HUES48 (cell line): Measurements from ENCODE around the gene RETREG2.

Source experiments
- H3K27ac ChIP-seq: one replicate; pipeline ENCODE4 v1.7.0; 2013; ENCODE audit warnings: low read depth, low read length, inconsistent platforms
- H3K27me3 ChIP-seq: 2 replicates; pipeline ENCODE4 v1.6.1; 2013; ENCODE audit warnings: mild to moderate bottlenecking, low read length; ENCODE audit not compliant: control insufficient read depth, insufficient read depth
- H3K36me3 ChIP-seq: 2 replicates; pipeline ENCODE4 v1.6.1; 2013; ENCODE audit warnings: low read length; ENCODE audit not compliant: control insufficient read depth, insufficient read depth
- H3K4me1 ChIP-seq: 2 replicates; pipeline ENCODE4 v1.6.1; 2013; ENCODE audit warnings: mild to moderate bottlenecking, low read length; ENCODE audit not compliant: control insufficient read depth, insufficient read depth
- H3K4me3 ChIP-seq: 2 replicates; pipeline ENCODE4 v1.5.1; 2013; ENCODE audit warnings: mild to moderate bottlenecking, low read depth, low read length
- H3K9ac ChIP-seq: 2 replicates; pipeline ENCODE4 v1.6.1; 2013; ENCODE audit warnings: mild to moderate bottlenecking, low read depth, low read length, moderate library complexity
- H3K9me3 ChIP-seq: 2 replicates; pipeline ENCODE4 v1.6.1; 2013; ENCODE audit warnings: low read length; ENCODE audit not compliant: control insufficient read depth, insufficient read depth

Gene RETREG2

DNA sequence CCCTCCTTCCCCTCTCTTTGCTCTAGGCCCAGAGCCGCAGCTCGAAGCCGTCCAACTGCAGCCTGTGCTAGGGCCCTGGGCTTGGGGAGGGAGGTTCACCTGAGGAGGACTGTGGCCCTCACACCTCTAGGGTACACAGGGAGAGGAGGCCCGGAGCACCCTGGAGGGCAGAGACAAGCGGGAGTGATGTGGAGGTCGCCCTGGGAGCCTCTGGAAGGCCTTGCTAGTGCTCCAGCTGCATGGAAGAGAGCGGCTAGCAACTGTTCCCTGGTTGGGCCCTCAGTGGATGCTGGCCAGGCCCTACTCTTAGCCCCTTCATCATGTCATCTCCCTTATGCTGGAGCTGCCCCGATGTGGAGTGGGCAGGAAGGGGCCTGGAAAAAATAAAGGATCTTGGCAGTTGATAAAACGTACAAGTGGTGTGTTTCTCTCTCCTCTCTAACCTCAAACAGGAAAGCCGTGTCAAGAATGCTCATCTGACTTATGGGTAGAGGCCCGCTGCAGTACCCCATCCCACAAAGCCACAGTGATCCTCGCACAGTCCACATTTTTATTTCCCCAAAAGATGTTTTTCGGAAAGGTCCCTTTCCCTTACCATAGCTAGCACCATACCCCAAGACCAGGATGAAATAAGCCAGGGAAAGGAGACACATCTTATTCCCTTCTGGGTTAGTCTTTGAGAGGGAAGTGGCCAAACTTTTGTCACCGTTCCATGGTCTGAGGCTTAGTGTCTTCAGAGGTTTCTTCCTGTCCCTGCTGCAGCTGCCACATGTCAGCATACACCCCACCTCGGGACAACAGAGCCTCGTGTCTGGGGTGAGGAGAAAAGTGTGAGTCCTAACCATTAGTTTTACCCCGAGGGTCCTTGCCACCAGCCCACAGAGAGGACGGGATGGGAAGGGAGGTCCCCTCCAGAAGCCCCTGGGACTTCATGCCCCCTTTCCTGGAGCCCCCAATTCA lies 31.4 kb downstream of the RETREG2 start:
- Histone ChIP-seq H3K4me1 (0 out of 2 replicates have a peak, but pooled peaks cover 5% of the 10 kb centered on the region), H3K9me3 (no peaks in the 10 kb centered on the region), H3K27me3 (no peaks in the 10 kb centered on the region), H3K27ac (no peak overlapping the region), H3K36me3 (peaks cover 60% of the 10 kb centered on the region), H3K4me3 (no peak overlapping the region), H3K9ac (no peak overlapping the region)

DNA sequence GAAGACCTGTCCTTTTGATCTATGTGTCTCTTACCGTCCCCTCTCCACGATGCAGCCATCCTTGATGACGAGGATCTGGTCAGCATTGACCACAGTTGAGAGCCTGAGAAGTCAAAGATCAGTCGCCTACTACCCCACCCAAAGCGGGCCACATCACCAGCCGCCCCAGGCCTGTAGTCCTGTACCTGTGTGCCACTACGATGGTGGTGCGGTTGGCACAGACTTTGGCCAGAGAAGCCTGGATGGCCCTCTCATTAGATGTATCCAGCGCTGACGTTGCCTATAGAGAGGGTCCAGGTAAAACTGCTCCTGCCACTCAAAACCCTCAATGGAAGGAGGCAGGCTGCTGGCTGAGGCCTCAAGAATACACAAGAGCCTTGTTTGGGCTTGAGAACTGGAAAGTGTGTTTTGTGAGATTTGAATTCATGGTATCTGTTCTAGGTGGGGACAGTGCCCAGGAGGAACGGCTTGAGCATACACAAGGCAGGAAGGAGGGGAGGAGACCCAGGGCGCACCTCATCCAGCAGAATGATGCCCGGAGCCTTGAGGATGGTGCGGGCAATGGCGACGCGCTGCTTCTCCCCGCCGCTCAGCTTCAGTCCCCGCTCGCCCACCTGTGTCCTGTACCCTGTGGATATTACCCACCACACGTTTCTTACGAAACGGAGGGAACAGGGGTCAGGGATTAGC lies 32.3 kb downstream of the RETREG2 start:
- no peak overlapping the region for H3K27ac ChIP-seq
- H3K4me1 ChIP-seq = 0 out of 2 replicates have a peak, but pooled peaks cover 5% of the 10 kb centered on the region

DNA sequence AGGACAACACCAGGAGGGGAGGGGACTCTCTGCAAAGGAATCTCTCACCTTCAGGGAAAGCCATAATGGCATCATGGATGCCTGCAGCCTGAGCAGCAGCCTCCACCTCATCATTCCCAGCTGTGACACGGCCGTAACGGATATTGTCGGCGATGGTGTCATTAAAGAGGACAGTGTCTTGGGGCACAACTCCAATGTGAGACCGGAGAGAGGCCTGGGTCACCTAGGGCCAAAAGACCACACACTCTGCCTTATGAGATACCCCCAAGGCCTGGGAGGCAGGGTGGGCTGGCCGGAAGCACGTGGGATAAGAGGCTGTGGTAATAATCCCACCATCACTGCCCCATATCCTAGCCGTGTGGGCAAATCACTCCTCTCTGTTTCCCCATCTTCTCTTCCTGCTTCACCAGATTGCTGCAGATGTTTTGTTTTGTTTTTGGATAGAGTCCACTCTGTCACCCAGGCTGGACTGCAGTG lies 32.8 kb downstream of the RETREG2 start:
- no peak overlapping the region for H3K9ac ChIP-seq
- peaks cover 68% of the 10 kb centered on the region for H3K36me3 ChIP-seq
- 0 out of 2 replicates have a peak, but pooled peaks cover 5% of the 10 kb centered on the region for H3K4me1 ChIP-seq
- H3K27ac ChIP-seq = no peak overlapping the region
- H3K9me3 ChIP-seq = no peaks in the 10 kb centered on the region
- no peak overlapping the region for H3K4me3 ChIP-seq
- no peaks in the 10 kb centered on the region for H3K27me3 ChIP-seq

More for the DNA sequence above, 32.3 kb downstream of the RETREG2 start:
- H3K9me3 ChIP-seq = no peaks in the 10 kb centered on the region
- no peak overlapping the region for H3K9ac ChIP-seq
- H3K4me3 ChIP-seq = no peak overlapping the region
- no peaks in the 10 kb centered on the region for H3K27me3 ChIP-seq
- peaks cover 68% of the 10 kb centered on the region for H3K36me3 ChIP-seq

DNA sequence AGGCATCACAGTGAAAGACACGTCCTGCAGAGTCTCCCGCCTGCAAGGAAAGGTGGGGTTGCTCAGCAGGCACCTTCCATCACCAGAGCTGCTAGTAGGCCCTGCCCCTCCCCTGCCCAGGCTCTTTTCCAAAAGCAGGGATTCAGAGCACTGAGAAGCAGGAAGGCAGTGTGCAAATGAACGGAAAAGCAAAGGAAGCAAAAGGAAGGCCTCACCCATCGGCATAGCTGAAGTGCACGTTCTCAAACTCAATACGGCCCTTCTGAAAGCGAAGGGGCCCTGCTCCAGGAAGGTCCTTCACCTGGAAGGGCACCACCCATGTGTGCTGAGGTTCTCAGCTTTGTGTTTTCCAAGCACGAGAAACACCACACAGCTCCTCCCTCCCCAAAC lies 34.9 kb downstream of the RETREG2 start:
- Histone ChIP-seq H3K4me3 (no peak overlapping the region), H3K4me1 (no peaks in the 10 kb centered on the region), H3K9me3 (no peaks in the 10 kb centered on the region), H3K27ac (no peak overlapping the region), H3K27me3 (no peaks in the 10 kb centered on the region), H3K36me3 (peaks cover 70% of the 10 kb centered on the region), H3K9ac (no peak overlapping the region)

DNA sequence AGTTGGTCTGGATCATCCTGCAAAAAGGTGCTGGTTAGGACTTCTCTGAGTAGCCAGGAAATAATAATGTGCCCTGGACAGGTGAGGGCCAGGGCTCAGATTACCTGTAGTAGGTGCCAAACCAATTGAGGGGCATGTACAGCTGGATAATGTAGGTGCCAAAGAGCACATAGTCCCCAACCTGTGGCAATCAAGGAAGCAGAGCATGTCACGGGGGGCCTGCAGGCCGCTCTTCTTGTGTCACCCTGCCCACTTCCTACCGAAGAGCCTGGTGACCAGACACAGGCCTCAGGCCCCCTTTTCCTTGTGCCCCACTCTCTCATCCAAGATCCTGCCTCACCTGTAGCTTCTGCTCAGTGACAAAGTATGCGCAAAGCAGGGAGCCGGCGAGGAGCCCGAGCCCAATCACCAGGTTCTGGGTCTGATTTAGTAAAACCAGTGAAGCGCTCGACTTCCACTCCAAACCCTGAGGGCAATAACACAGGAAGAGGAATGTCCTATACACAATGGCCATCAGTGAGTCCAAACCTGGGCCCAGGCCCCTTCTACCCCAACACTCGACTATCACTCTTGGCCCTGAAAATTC lies 35.5 kb downstream of the RETREG2 start:
- Histone ChIP-seq H3K36me3 (peaks cover 64% of the 10 kb centered on the region), H3K9ac (no peak overlapping the region), H3K27ac (no peak overlapping the region), H3K9me3 (no peaks in the 10 kb centered on the region), H3K4me1 (no peaks in the 10 kb centered on the region), H3K4me3 (no peak overlapping the region), H3K27me3 (no peaks in the 10 kb centered on the region)

DNA sequence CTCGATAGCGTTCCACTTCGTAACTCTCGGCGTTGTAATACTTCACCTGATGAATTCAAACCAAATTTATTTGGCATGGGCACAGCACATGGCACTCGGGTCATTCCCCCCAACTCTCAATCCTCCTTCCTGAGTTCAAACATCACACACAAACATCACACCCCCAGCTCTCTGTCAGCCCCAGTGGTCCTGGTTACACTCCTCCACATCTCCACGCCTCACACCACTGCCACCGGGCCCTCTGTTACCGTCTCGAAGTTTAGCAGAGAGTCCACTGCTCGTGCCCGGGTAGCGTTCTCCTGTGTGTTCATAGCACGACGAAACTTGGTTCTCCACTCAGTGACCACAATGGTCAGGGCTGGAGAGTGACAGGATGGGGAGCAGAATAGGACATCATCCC lies 36.1 kb downstream of the RETREG2 start:
- peaks cover 58% of the 10 kb centered on the region for H3K36me3 ChIP-seq
- no peak overlapping the region for H3K9ac ChIP-seq
- H3K4me3 ChIP-seq = no peak overlapping the region
- H3K27ac ChIP-seq = no peak overlapping the region
- no peaks in the 10 kb centered on the region for H3K27me3 ChIP-seq
- no peaks in the 10 kb centered on the region for H3K9me3 ChIP-seq
- peaks cover 2% of the 10 kb centered on the region; the same call in 1 of the 2 replicates for H3K4me1 ChIP-seq

DNA sequence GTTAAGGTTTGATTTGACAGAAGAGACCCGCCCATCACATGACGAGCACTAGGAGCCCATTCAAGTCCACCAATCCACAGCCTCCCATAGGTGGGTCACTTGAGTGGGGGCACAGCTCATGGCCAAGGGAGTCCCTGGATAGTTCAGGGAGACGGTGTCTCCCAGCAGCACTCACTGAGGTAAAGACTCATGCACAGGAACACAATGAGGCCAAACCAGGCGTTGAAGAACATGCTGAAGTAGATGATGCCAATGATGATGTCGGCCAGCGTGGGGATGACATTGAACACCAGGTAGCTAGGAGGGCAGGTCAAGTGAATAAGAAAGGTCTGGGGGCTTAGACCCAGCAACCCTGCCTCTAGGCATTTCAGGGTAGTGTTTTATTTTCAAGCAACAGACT lies 36.7 kb downstream of the RETREG2 start:
- H3K4me1 ChIP-seq = peaks cover 4% of the 10 kb centered on the region; the same call in 1 of the 2 replicates
- no peak overlapping the region for H3K27ac ChIP-seq
- no peaks in the 10 kb centered on the region for H3K27me3 ChIP-seq
- no peaks in the 10 kb centered on the region for H3K9me3 ChIP-seq
- no peak overlapping the region for H3K4me3 ChIP-seq
- H3K9ac ChIP-seq = no peak overlapping the region
- peaks cover 52% of the 10 kb centered on the region for H3K36me3 ChIP-seq

DNA sequence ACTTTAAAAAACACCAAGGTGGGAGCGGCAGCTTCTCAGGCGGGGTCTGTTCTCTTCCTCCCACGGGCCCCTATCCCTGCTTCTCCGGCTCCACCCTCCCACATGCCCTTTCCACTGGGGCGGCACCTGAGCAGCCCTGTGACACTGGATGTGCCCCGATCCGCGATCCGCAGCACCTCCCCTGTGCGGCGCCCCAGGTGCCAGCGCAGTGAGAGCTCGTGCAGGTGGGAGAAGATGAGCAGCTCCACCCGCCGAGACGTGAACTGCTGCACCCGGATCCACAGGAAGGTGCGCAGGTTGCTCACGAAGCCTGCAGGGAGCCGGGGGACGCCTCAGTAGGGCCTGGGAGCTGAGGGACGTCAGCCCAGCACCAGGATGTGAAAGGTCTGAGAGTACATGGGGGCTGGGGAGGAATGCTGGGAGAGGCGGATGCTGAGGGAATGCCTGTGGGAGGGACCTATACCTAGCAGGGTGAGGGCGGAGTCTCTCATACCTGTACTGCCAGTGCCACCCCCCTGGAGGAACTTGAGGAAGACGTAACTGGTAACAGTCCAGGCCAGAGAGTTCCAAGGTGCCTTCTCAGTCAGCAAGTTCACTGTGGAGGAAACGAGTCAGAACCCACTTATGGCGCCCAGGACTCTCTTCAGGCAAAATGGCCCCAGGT lies 37.9 kb downstream of the RETREG2 start:
- H3K4me1 ChIP-seq = peaks cover 4% of the 10 kb centered on the region; the same call in 1 of the 2 replicates
- no peak overlapping the region for H3K9ac ChIP-seq
- H3K36me3 ChIP-seq = peaks cover 49% of the 10 kb centered on the region
- H3K9me3 ChIP-seq = no peaks in the 10 kb centered on the region
- H3K27ac ChIP-seq = no peak overlapping the region
- no peak overlapping the region for H3K4me3 ChIP-seq
- H3K27me3 ChIP-seq = no peaks in the 10 kb centered on the region

DNA sequence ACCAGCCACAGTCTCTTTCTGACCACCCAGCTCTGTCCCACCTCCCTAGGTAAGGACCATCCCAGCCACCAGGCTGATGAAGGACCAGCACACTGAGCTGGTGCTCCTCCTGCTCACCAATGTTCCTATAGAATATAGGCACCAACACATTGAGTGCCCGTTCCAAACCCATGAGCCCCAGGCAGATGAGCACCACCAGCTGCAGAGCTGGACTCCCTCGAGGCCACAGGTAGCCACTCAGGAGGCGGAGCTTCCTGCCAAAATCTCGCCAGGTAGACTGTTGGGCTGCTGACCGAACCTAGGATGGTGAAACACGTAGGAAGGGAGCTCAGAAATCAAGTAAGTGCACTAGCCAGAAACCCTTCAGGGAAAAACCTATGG lies 38.5 kb downstream of the RETREG2 start:
- Histone ChIP-seq H3K9ac (no peak overlapping the region), H3K27me3 (no peaks in the 10 kb centered on the region), H3K4me3 (no peak overlapping the region), H3K4me1 (peaks cover 4% of the 10 kb centered on the region; the same call in 1 of the 2 replicates), H3K36me3 (peaks cover 51% of the 10 kb centered on the region), H3K9me3 (no peaks in the 10 kb centered on the region), H3K27ac (no peak overlapping the region)

DNA sequence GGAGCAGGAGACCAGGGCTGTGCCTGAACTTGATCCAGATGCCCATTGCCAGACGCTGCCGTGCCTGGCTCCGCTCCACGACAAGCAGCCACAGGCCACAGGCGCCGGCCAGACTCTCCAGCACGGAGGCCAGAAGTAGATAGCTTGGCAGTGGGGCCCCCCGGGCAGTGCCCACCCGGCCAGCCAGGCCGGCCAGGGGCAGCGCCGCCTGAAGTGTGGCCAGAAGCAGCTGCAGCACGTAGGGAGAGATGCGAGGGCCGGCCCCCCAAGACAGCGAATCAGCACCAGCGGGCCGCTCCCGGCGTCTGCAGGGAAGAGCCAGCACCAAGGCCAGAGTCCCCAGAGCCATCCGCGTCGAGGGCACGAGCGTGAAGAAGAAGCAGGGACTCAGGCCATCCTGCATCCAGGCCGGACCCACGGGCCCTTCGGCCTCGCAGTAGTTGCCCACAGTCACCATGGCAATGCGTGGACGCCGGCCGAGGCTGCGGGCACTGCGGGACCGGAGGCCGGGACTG lies 40.2 kb downstream of the RETREG2 start:
- Histone ChIP-seq H3K4me3 (peak overlapping the region; percentile 74), H3K36me3 (peaks cover 52% of the 10 kb centered on the region), H3K27ac (peak overlapping the region; percentile 74), H3K27me3 (no peaks in the 10 kb centered on the region), H3K9me3 (no peaks in the 10 kb centered on the region), H3K4me1 (peaks cover 4% of the 10 kb centered on the region; the same call in 1 of the 2 replicates), H3K9ac (peak overlapping the region; percentile 83)
